Measurements from ENCODE around the gene RBM47.

- no peak for TF ChIP-seq CTCF (IDR thresholded peaks at IDR 0.05)
- no peak for TF ChIP-seq POLR2A (IDR thresholded peaks at IDR 0.05)
These were observed 33.1 kb downstream of the RBM47 start for GRCh38 chr4:40596522-40596921.

Measured in Peyer's patch (tissue), 4 donors.